ENCODE measurements around the gene ELMOD3.

Gene ELMOD3

DNA sequence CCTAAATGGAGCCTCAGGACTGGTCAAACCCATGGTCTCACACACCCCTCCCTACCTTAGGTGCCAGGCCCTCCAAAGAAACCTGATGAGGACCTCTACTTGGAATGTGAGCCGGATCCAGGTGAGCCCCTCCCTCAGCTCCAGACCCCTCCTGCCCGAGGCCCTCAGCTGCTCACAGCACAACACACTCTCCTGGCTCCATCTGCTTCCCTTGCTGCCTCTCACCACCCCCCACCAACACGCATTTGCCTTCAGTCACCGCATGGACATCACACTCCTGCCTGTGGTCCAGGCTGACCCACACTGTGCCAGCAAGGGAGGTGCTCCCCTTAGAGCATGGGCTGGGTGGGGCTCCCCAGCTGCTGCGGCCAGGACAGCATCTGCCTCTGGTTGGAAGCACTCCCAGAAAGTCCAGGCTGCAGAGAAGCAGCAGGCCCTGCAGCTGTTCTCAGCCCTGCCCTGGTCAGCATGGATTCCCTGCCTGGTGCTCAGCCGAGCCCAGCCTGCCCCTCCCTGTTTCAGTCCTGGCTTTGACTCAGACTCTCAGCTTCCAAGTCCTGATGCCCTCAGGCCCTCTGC, 79.0 kb downstream of the ELMOD3 start:
- Histone ChIP-seq H3K9me3 (ENCODE audit: severe bottlenecking) (no peaks in the 10 kb centered on the region), H3K4me3 (ENCODE audit: low read depth, low read length) (no peak overlapping the region), H3K27me3 (ENCODE audit: insufficient read depth, low read depth, severe bottlenecking) (no peaks in the 10 kb centered on the region), H3K36me3 (no peaks in the 10 kb centered on the region), H3K27ac (peak overlapping the region; percentile 67)
- TF ChIP-seq, protein P1, sequence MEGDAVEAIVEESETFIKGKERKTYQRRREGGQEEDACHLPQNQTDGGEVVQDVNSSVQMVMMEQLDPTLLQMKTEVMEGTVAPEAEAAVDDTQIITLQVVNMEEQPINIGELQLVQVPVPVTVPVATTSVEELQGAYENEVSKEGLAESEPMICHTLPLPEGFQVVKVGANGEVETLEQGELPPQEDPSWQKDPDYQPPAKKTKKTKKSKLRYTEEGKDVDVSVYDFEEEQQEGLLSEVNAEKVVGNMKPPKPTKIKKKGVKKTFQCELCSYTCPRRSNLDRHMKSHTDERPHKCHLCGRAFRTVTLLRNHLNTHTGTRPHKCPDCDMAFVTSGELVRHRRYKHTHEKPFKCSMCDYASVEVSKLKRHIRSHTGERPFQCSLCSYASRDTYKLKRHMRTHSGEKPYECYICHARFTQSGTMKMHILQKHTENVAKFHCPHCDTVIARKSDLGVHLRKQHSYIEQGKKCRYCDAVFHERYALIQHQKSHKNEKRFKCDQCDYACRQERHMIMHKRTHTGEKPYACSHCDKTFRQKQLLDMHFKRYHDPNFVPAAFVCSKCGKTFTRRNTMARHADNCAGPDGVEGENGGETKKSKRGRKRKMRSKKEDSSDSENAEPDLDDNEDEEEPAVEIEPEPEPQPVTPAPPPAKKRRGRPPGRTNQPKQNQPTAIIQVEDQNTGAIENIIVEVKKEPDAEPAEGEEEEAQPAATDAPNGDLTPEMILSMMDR (IDR thresholded peaks at IDR 0.05; ENCODE audit: low read depth, low read length): no peak
- peak; percentile 61 for DNase-seq

DNA sequence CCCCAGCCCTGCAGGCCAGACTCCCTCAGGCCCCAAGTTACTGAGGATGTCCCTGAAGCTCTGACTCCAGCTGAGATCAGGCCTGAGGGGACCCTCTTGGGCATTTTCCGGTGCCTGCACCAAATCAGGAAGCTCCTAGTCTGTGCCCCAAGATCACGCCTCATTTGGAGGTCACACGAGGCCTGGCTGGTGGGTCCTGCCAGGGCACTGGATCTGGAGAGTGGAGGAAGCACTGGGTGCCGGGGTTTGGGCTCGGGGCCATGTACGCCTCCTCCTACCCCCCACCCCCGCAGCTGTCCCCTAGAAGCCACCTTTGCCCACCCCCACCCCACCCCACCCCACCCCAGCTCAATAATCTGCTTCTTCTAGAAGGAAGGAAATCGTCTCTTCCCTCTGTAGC, 80.1 kb downstream of the ELMOD3 start:
- no peaks in the 10 kb centered on the region for H3K36me3 ChIP-seq
- DNase-seq: no peak
- H3K27ac ChIP-seq: no peak overlapping the region
- H3K27me3 ChIP-seq (ENCODE audit: insufficient read depth, low read depth, severe bottlenecking): no peaks in the 10 kb centered on the region
- H3K4me3 ChIP-seq (ENCODE audit: low read depth, low read length): no peak overlapping the region
- TF ChIP-seq, protein P1 (IDR thresholded peaks at IDR 0.05; ENCODE audit: low read depth, low read length): no peak
- no peaks in the 10 kb centered on the region for H3K9me3 ChIP-seq (ENCODE audit: severe bottlenecking)

DNA sequence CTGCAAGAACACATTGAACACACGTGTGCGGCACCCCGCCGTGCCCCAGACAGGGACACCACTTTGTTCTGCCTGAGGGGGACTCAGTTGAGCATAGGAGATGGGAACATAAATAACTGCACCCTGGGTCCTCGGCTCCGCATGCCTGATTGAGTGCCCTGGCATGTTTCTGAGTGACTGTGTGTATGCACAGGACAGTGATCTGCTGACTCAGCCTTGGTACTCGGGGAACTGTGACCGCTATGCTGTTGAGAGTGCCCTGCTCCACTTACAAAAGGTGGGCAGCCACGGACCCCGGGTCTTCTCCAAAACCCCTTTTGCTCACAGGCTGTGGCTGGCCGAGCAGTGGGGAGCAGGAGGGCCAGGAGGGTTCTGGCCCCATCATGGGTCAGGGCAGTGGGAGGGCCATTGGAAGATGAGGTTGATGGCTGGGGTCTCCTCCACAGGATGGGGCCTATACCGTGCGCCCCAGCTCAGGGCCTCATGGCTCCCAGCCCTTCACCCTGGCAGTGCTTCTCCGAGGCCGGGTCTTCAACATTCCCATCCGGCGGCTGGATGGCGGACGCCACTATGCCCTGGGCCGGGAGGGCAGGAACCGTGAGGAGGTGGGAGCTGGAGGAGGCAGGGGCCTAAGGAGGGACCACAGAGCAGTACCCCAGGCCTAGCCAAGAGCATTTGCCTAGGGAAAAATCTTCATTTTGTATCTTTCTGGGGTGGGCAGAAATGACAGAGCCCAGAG, 80.8 kb downstream of the ELMOD3 start:
- no peaks in the 10 kb centered on the region for H3K9me3 ChIP-seq (ENCODE audit: severe bottlenecking)
- TF ChIP-seq, protein P1 (IDR thresholded peaks at IDR 0.05; ENCODE audit: low read depth, low read length): no peak
- no peak overlapping the region for H3K4me3 ChIP-seq (ENCODE audit: low read depth, low read length)
- no peak for DNase-seq
- no peaks in the 10 kb centered on the region for H3K36me3 ChIP-seq
- no peaks in the 10 kb centered on the region for H3K27me3 ChIP-seq (ENCODE audit: insufficient read depth, low read depth, severe bottlenecking)
- no peak overlapping the region for H3K27ac ChIP-seq

DNA sequence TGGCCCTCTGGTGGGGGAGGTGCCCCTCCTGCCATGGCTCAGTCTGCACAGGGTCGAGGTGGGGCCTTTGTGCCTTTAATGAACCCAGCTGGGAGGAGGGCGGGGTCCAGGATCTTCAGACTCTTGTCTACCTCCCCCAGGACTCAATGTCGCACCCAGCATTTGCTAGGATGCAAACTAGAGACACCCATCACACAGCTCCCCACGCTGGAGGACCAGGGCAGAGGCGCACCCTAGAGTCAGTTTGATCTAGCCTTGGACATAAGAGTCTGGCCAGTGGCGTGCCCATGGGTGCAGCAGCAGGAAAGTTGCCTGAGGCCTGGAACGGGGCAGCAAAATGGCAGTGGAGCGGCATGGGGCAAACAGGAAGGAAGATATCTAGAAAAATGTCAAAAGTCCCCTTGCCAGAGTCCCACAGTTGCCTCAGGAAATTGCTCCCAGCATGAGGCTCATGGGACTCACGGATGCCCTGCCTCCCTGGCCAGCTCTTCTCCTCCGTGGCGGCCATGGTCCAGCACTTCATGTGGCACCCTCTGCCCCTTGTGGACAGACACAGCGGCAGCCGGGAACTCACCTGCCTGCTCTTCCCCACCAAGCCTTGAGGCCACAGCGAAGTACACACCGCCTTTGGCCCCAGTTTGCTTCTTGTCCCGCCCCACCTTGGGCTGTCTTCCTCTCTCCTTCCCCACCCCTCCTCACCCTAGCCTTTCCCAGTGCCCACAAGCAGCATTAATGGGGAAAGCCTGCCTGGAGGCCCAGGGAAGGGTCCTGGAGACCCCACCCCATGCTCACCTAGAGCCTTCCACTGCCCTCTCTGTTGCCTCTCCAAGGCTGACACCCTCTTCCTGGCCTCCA, 81.6 kb downstream of the ELMOD3 start:
- Histone ChIP-seq H3K4me3 (ENCODE audit: low read depth, low read length) (no peak overlapping the region), H3K9me3 (ENCODE audit: severe bottlenecking) (no peaks in the 10 kb centered on the region), H3K27me3 (ENCODE audit: insufficient read depth, low read depth, severe bottlenecking) (no peaks in the 10 kb centered on the region), H3K27ac (peak overlapping the region; percentile 98), H3K36me3 (no peaks in the 10 kb centered on the region)
- TF ChIP-seq, protein P1 (IDR thresholded peaks at IDR 0.05; ENCODE audit: low read depth, low read length): peak; percentile 57
- DNase-seq: peak; percentile 60

DNA sequence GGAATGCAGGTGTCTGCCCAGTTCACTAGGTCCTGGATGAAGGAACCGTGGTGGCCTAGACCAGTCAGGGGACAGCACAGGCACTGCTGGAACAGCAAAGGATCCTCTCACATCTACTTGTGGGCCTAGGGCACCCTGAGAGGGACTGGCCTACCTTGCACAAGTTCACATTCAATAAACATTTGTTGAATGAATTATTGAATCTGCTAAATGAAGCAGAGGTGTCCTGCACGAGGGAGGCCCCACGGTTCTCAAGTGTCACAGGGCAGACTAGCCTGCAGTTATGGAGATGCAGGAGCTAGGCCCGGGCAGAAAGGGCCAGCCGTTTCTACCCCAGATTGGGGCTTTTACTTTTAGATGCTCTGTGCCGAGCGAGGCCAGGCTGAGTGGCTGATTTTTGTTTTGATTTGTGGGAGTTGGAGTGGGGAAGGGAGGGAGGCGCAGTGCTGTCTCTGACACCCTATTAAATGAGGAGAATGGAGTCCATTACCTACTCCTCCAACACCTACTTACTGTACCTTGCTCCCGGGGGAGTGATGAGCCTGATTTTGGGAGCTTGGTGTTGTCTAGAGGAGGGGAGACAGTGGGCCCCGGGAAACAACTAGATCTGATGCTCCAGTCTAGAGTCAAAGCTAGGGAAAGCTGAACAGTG, 82.4 kb downstream of the ELMOD3 start:
- DNase-seq: no peak
- Histone ChIP-seq H3K27me3 (ENCODE audit: insufficient read depth, low read depth, severe bottlenecking) (no peaks in the 10 kb centered on the region), H3K36me3 (no peaks in the 10 kb centered on the region), H3K27ac (peak overlapping the region; percentile 98), H3K9me3 (ENCODE audit: severe bottlenecking) (no peaks in the 10 kb centered on the region), H3K4me3 (ENCODE audit: low read depth, low read length) (peak overlapping the region; percentile 18)
- TF ChIP-seq, protein P1 (IDR thresholded peaks at IDR 0.05; ENCODE audit: low read depth, low read length): no peak

Measured in WERI-Rb-1 (cell line).